ENCODE results near the gene OBSCN.

The OBSCN gene

GRCh38 chr1:228289239-228289849, 81.5 kb downstream of the OBSCN start:
- DNase-seq (ENCODE audit: low read depth, low spot score), result no peak

DNA sequence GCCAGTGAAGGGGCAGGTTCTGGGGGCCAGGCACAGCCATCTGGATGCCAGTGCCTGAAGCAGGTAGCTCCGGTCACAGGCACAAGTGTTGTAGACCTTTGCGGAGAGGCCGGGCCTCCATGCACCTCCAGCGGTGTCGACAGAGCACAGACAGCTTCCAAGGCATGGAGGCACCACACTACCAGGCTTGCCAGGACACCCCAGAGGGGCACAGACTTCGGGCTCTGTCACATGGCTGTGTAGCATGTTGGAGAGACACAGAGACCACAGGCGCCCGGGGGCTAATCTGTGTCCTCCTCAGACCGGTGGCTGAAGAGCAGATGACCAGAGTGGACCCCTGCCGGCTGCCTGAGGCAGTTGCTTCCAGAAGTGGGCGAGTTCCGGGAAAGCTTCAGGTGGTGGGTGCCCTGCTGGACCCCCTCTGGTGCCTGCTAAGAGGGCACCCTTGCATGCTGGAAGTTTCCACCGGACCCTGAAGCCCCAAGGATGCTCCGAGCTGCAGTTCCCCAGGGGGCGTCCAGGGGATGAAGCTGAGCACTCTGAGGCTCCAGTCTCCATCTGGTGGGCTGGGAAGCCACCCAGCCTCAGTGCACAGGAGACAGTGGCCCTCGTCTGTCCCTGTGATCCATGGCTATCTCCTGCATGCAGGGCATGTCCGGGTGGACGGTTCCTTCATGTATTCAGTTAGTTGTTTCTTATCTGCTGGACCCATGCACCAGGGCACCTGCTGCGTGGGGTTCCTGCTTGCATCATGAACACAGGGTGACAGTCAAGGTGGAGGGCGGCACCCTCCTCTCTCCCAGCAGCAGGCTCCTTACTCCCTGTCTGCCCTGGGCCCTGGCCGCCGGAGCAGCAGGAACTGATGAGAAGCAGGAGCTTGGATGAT, 82.4 kb downstream of the OBSCN start:
- no peak for DNase-seq (ENCODE audit: low read depth, low spot score)

- DNase-seq (ENCODE audit: low read depth, low spot score), result no peak
Measured at GRCh38 chr1:228291906-228292608, 84.2 kb downstream of the OBSCN start.

- no peak for DNase-seq (ENCODE audit: low read depth, low spot score)
Measured at GRCh38 chr1:228292609-228292911, 84.7 kb downstream of the OBSCN start.

- no peak for DNase-seq (ENCODE audit: low read depth, low spot score)
Measured at GRCh38 chr1:228293393-228293792, 85.5 kb downstream of the OBSCN start.

DNA sequence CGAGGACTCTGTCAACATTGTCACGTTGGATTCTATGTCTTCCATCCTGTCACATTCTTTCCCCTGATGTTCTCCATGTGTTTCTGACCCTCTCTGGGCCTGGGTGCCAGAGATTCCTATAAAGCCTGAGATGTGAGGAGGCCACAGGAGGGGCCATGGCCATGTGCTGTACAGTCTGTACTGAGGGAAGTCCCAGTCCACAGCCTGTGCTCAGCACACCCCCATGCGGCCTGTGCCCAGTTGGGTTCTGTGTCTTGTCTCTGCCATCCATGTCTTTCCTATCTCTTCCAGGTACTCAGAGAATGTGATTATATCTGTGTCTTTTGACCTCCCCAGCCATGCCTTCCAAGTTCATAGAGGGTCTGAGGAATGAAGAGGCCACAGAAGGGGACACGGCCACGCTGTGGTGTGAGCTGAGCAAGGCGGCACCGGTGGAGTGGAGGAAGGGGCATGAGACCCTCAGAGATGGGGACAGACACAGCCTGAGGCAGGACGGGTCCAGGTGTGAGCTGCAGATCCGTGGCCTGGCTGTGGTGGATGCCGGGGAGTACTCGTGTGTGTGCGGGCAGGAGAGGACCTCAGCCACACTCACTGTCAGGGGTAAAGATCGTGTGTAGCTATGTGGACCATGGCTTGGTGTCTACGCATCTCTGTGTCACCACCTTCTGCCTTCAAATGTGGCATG, 86.1 kb downstream of the OBSCN start:
- no peak for DNase-seq (ENCODE audit: low read depth, low spot score)

DNA sequence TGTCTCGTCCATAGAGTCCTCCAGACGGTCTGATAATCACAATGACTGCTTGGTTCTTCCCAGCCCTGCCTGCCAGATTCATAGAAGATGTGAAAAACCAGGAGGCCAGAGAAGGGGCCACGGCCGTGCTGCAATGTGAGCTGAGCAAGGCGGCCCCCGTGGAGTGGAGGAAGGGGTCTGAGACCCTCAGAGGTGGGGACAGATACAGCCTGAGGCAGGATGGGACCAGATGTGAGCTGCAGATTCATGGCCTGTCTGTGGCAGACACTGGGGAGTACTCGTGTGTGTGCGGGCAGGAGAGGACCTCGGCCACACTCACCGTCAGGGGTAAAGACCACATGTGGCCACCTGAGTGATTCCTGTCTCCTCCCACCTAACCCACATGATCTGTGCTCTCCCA, 86.9 kb downstream of the OBSCN start:
- DNase-seq (ENCODE audit: low read depth, low spot score), result no peak

DNA sequence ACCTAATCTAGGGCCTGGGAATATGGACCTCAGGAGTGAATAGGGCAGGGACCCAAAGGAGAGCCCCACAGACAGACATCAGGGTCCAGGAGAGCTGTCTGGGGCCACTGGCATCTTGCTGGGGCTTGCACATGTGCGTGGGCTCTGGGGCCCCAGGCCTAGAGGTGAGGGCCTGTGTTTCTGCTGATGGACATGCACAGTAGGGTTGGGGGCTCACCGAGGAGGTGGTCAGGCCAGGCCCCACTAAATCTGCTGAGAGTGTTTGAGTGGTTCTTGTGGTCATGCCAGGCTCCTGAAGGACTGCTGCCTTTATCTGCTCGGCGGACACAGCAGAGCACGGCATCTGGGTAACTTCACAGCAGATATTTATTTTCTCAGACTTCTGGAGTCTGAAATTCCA, 87.4 kb downstream of the OBSCN start:
- DNase-seq (ENCODE audit: low read depth, low spot score), result no peak

DNA sequence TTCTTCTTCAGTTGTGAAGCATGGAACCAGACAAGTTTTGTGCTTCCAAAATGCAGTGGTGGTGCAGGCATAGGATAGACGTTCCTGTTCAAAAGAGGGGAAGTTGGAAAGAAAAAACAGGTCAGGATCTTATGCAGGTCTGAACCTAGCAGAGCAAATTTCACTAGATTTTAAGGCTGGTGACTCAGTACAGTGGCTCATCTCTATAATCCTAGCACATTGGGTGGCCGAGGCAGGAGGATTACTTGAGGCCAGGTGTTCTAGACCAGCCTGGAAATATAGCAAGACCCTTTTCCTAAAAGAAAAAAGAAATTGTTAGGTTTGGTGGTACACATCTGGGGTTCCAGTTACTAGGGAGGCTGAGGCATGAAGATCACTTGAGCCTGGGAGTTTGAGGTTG, 88.1 kb downstream of the OBSCN start:
- no peak for DNase-seq (ENCODE audit: low read depth, low spot score)

- DNase-seq (ENCODE audit: low read depth, low spot score), result no peak
Measured at GRCh38 chr1:228297242-228297641, 89.4 kb downstream of the OBSCN start.

DNA sequence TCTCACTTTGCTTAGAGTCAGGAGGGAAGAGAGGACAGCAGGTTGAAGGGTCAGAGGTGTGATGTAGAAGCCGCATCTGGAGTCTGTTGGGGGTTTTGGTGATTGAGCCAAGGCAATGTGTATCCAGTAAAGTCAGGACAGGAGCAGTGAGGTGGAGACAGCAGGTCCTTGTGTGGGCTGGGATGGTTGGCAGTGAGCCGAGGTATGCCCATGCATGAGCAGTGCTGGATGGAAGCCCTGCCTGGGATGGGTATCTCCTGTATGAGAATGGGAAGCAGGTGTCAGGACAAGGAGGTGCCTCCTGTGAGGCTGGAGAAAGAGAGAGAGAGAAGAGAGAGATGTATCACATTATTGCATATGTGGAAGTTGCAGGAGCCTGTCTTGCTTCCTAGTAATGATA, 90.0 kb downstream of the OBSCN start:
- DNase-seq (ENCODE audit: low read depth, low spot score), result no peak

- no peak for DNase-seq (ENCODE audit: low read depth, low spot score)
Measured at GRCh38 chr1:228298471-228298870, 90.6 kb downstream of the OBSCN start.

- DNase-seq (ENCODE audit: low read depth, low spot score), result no peak
Measured at GRCh38 chr1:228299211-228299610, 91.4 kb downstream of the OBSCN start.

DNA sequence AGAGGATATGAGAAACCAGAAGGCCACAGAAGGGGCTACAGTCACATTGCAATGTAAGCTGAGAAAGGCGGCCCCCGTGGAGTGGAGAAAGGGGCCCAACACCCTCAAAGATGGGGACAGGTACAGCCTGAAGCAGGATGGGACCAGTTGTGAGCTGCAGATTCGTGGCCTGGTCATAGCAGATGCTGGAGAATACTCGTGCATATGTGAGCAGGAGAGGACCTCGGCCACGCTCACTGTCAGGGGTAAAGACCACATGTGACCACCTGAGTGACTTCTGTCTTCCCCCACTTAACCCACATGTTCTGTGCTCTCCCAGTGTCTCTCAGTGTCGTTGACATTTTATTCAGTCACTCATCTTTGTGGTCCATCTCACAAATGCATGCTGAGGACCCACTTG, 92.1 kb downstream of the OBSCN start:
- DNase-seq (ENCODE audit: low read depth, low spot score), result no peak

GRCh38 chr1:228302086-228302485, 94.2 kb downstream of the OBSCN start:
- no peak for DNase-seq (ENCODE audit: low read depth, low spot score)

DNA sequence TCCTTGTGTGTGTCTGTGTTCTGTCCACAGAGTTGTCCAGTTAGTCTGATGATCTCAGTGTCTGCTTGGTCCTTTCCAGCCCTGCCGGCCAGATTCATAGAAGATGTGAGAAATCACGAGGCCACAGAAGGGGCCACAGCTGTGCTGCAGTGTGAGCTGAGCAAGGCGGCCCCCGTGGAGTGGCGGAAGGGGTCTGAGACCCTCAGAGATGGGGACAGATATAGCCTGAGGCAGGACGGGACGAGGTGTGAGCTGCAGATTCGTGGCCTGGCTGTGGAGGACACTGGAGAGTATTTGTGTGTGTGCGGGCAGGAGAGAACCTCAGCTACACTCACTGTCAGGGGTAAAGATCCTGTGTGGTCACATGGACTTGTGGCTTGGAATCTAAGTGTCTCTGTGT, 95.8 kb downstream of the OBSCN start:
- DNase-seq (ENCODE audit: low read depth, low spot score), result no peak

DNA sequence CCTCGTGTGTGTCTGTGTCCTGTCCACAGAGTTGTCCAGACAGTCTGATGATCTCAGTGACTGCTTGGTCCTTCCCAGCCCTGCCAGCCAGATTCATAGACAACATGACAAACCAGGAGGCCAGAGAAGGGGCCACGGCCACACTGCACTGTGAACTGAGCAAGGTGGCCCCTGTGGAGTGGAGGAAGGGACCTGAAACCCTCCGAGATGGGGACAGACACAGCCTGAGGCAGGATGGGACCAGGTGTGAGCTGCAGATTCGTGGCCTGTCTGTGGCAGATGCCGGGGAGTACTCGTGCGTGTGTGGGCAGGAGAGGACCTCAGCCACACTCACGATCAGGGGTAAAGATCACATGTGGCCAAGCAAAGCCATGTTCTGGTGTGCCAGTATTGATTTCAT, 96.4 kb downstream of the OBSCN start:
- DNase-seq (ENCODE audit: low read depth, low spot score), result no peak

DNA sequence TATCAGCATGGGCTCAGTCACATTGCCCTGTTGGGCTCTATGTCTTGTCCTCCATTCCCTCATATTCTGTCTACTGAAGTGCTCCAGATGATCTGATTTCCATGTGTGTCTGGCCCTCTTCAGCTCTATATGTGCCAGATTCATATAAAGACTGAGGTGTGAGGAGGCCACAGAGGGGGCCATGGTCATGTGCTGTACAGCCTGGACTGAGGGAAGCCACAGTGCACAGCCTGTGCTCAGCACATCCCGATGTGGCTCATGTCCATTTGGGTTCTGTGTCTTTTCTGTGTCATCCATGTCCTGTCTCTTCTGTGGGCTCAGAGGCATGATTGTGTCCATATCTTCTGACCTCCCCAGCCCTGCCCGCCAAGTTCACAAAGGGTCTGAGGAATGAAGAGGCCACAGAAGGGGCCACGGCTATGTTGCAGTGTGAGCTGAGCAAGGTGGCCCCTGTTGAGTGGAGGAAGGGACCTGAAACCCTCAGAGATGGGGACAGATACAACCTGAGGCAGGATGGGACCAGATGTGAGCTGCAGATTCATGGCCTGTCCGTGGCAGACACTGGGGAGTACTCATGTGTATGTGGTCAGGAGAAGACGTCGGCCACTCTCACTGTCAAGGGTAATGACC, 97.0 kb downstream of the OBSCN start:
- DNase-seq (ENCODE audit: low read depth, low spot score), result no peak

DNA sequence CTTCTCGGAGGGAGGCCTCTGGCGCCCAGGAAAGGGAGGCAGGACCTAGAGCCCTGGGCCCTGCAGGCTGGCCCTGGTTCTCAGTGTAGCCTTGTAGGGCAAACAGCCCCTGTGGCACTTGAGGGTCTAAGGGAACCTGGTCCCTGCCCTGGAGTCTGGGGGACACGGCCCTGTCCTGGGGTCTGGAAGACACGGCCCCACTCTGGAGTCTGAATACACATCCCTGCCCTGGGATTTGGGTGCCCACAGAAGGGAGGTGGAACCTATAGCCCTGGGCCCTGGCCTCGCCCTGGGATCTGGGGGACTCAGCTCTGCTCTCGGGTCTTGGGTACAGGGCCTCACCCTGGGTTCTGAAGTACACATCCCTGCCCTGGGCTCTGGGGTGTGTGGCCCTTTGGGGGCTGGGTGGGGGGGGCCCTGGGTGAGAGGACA, 97.9 kb downstream of the OBSCN start:
- DNase-seq (ENCODE audit: low read depth, low spot score), result no peak

GRCh38 chr1:228306275-228307217, 98.7 kb downstream of the OBSCN start:
- DNase-seq (ENCODE audit: low read depth, low spot score), result no peak
